HepG2 (cell line): Measurements from ENCODE around the gene AP2A2. TPM values are rescaled to one million over a fixed set of nuclear protein-coding genes. Genes with fewer than 3 reads are reported as not detected.

Experiments
- ETV5 ChIP-seq: IDR thresholded peaks from 2 replicates; pipeline ENCODE4 v1.6.1; 2018; ENCODE audit warnings: missing biosample characterization, missing genetic modification reagents, inconsistent platforms, borderline replicate concordance
- GZF1 ChIP-seq: sonication (generic); formaldehyde crosslinking; IDR thresholded peaks from 2 replicates; pipeline ENCODE4 v1.5.1; 2020; ENCODE audit warnings: mild to moderate bottlenecking, missing genetic modification reagents
- HOXA7 ChIP-seq: sonication (generic); formaldehyde crosslinking; IDR thresholded peaks from 2 replicates; pipeline ENCODE4 v1.8.1; 2022; ENCODE audit warnings: mild to moderate bottlenecking, missing genetic modification reagents, moderate library complexity
- MYC ChIP-seq: sonication (generic); formaldehyde crosslinking; IDR thresholded peaks from 2 replicates; pipeline ENCODE4 v1.9.0; 2021; ENCODE audit warnings: missing genetic modification reagents, borderline replicate concordance
- RBFOX2 ChIP-seq: fragments of 200-400 bp; formaldehyde crosslinking; IDR thresholded peaks from 2 replicates; pipeline ENCODE4 v1.6.1; 2017; ENCODE audit warnings: low read depth, mild to moderate bottlenecking, low read length
- YEATS4 ChIP-seq: sonication (generic); formaldehyde crosslinking; IDR thresholded peaks from 2 replicates; pipeline ENCODE4 v1.4.0; 2020; ENCODE audit warnings: missing genetic modification reagents, borderline replicate concordance
- ZFX ChIP-seq: sonication (generic); formaldehyde crosslinking; IDR thresholded peaks from 2 replicates; pipeline ENCODE4 v1.4.0; 2020; ENCODE audit warnings: mild to moderate bottlenecking, low read depth, missing genetic modification reagents, moderate library complexity
- ZNF10 ChIP-seq: sonication (generic); formaldehyde crosslinking; IDR thresholded peaks from 2 replicates; pipeline ENCODE4 v1.4.0; 2020; ENCODE audit warnings: mild to moderate bottlenecking, low read depth, missing genetic modification reagents, borderline replicate concordance
- ZNF33A ChIP-seq: sonication (generic); formaldehyde crosslinking; IDR thresholded peaks from 2 replicates; pipeline ENCODE4 v1.5.1; 2020; ENCODE audit warnings: missing genetic modification reagents, mild to moderate bottlenecking, moderate library complexity, borderline replicate concordance
- ZNF781 ChIP-seq: sonication (generic); formaldehyde crosslinking; IDR thresholded peaks from 2 replicates; pipeline ENCODE4 v1.5.1; 2020; ENCODE audit warnings: borderline replicate concordance, mild to moderate bottlenecking, missing genetic modification reagents; ENCODE audit errors: not compliant biosample characterization
- polyA plus RNA-seq, 8 experiments: library from polyadenylated mRNA; depleted of rRNA in 3 of 8; stranded (reverse) in 7 of 8; unstranded in 1 of 8; fragments of >200 nt; fragmentation: Illumina TruSeq in 4 of 8; extraction: Trizol in 4 of 8; gene quantifications; 2 replicates each; pipeline versions ENCODE4 v1.2.1 to v1.2.3, GENCODE V29; 2011 to 2016; ENCODE audit warnings: low read depth in 4 of 8, missing spikeins in 1 of 8, mixed read lengths in 1 of 8; ENCODE audit not compliant: insufficient read depth in 1 of 8
- total RNA-seq, 5 experiments: library from RNA; depleted of rRNA; stranded (reverse); fragments of >200 nt; fragmentation: Illumina TruSeq; extraction: Trizol; gene quantifications; 2 replicates each; pipeline ENCODE4 v1.2.3, GENCODE V29; 2016; ENCODE audit warnings: low read depth in 1 of 5
- TF ChIP-seq, protein P1 (sequence below): sonication (generic); formaldehyde crosslinking; conservative IDR thresholded peaks from 2 replicates; pipeline ENCODE4 v1.8.0; 2022; ENCODE audit warnings: missing genetic modification reagents
- TF ChIP-seq, protein P2 (sequence below): sonication (generic); formaldehyde crosslinking; IDR thresholded peaks from 2 replicates; pipeline ENCODE4 v1.4.0; 2020; ENCODE audit warnings: mild to moderate bottlenecking, missing genetic modification reagents
- TF ChIP-seq, protein P3 (sequence below): sonication (generic); formaldehyde crosslinking; IDR thresholded peaks from 2 replicates; pipeline ENCODE4 v1.4.0; 2020; ENCODE audit warnings: missing genetic modification reagents, borderline replicate concordance
- TF ChIP-seq, protein P4 (sequence below): IDR thresholded peaks from 2 replicates; pipeline ENCODE4 v1.6.1; 2016; ENCODE audit warnings: low read depth, borderline replicate concordance
- TF ChIP-seq, protein P5 (sequence below): sonication (generic); formaldehyde crosslinking; IDR thresholded peaks from 2 replicates; pipeline ENCODE4 v1.4.0; 2020; ENCODE audit warnings: missing genetic modification reagents
- TF ChIP-seq, protein P6 (sequence below): sonication (generic); formaldehyde crosslinking; IDR thresholded peaks from 2 replicates; pipeline ENCODE4 v1.4.0; 2020; ENCODE audit warnings: missing genetic modification reagents

AP2A2 gene
- total and polyA plus RNA-seq, 2 of the 13 experiments (the other 11 are each of a cell fraction or from before 2014, with no cell fraction given): 25.7 to 75.7 TPM

DNA sequence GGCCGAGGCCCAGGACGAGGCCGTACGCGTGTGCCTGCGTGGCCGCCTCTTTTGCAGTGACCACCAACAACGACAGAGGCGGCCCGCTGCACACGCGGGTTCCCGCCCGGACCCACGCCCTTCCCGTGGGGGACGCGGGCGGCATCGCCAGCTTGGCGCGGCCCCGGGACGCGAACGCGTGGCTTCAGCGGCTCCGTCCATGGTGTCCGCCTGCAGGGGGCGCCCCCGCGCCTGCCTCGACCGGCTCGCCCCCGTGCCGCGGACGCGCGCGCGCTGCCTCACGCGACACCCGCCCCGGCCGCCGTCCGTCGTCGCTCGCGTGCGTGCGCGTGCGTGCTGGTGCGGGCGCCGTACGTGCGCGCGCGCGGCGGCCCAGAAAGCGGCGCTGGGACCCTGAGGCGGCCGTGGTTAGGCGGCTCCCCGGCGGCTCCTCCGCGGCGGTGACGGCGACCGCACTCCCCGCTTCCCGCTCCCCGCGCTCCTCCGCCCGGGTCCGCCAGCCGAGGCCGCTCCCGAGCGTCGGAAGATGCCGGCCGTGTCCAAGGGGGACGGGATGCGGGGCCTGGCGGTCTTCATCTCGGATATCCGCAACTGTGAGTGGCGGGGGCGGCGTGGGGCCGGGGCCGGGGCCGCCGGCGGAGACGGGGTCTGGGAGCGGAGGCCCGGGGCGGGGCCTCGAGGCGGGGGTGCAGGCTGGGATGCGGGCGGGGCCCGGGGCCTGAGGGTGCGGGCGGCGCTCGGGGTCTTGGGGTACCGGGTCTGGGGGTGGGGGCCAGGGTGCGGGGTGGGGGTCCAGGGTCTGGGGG, at the start of gene AP2A2 (continued):
- TF ChIP-seq, protein P1, sequence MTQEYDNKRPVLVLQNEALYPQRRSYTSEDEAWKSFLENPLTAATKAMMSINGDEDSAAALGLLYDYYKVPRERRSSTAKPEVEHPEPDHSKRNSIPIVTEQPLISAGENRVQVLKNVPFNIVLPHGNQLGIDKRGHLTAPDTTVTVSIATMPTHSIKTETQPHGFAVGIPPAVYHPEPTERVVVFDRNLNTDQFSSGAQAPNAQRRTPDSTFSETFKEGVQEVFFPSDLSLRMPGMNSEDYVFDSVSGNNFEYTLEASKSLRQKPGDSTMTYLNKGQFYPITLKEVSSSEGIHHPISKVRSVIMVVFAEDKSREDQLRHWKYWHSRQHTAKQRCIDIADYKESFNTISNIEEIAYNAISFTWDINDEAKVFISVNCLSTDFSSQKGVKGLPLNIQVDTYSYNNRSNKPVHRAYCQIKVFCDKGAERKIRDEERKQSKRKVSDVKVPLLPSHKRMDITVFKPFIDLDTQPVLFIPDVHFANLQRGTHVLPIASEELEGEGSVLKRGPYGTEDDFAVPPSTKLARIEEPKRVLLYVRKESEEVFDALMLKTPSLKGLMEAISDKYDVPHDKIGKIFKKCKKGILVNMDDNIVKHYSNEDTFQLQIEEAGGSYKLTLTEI (CRISPR knock-in tag): no peak
- TF ChIP-seq RBFOX2 (peak; percentile 73), ZFX (peak; percentile 63), ZNF781 (CRISPR knock-in tag) (no peak), YEATS4 (CRISPR knock-in tag) (peak; percentile 45; the same call in 1 of the 2 replicates), GZF1 (CRISPR knock-in tag) (no peak), ETV5 (no peak), ZNF10 (CRISPR knock-in tag) (no peak), ZNF33A (CRISPR knock-in tag) (no peak), MYC (peak; percentile 29; the same call in 1 of the 2 replicates), HOXA7 (CRISPR knock-in tag) (no peak)
- TF ChIP-seq, protein P2, sequence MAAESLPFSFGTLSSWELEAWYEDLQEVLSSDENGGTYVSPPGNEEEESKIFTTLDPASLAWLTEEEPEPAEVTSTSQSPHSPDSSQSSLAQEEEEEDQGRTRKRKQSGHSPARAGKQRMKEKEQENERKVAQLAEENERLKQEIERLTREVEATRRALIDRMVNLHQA: no peak
- TF ChIP-seq, protein P3, sequence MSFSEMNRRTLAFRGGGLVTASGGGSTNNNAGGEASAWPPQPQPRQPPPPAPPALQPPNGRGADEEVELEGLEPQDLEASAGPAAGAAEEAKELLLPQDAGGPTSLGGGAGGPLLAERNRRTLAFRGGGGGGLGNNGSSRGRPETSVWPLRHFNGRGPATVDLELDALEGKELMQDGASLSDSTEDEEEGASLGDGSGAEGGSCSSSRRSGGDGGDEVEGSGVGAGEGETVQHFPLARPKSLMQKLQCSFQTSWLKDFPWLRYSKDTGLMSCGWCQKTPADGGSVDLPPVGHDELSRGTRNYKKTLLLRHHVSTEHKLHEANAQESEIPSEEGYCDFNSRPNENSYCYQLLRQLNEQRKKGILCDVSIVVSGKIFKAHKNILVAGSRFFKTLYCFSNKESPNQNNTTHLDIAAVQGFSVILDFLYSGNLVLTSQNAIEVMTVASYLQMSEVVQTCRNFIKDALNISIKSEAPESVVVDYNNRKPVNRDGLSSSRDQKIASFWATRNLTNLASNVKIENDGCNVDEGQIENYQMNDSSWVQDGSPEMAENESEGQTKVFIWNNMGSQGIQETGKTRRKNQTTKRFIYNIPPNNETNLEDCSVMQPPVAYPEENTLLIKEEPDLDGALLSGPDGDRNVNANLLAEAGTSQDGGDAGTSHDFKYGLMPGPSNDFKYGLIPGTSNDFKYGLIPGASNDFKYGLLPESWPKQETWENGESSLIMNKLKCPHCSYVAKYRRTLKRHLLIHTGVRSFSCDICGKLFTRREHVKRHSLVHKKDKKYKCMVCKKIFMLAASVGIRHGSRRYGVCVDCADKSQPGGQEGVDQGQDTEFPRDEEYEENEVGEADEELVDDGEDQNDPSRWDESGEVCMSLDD (CRISPR knock-in tag): no peak
- TF ChIP-seq, protein P4, sequence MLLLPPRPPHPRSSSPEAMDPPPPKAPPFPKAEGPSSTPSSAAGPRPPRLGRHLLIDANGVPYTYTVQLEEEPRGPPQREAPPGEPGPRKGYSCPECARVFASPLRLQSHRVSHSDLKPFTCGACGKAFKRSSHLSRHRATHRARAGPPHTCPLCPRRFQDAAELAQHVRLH (CRISPR knock-in tag): no peak
- TF ChIP-seq, protein P5, sequence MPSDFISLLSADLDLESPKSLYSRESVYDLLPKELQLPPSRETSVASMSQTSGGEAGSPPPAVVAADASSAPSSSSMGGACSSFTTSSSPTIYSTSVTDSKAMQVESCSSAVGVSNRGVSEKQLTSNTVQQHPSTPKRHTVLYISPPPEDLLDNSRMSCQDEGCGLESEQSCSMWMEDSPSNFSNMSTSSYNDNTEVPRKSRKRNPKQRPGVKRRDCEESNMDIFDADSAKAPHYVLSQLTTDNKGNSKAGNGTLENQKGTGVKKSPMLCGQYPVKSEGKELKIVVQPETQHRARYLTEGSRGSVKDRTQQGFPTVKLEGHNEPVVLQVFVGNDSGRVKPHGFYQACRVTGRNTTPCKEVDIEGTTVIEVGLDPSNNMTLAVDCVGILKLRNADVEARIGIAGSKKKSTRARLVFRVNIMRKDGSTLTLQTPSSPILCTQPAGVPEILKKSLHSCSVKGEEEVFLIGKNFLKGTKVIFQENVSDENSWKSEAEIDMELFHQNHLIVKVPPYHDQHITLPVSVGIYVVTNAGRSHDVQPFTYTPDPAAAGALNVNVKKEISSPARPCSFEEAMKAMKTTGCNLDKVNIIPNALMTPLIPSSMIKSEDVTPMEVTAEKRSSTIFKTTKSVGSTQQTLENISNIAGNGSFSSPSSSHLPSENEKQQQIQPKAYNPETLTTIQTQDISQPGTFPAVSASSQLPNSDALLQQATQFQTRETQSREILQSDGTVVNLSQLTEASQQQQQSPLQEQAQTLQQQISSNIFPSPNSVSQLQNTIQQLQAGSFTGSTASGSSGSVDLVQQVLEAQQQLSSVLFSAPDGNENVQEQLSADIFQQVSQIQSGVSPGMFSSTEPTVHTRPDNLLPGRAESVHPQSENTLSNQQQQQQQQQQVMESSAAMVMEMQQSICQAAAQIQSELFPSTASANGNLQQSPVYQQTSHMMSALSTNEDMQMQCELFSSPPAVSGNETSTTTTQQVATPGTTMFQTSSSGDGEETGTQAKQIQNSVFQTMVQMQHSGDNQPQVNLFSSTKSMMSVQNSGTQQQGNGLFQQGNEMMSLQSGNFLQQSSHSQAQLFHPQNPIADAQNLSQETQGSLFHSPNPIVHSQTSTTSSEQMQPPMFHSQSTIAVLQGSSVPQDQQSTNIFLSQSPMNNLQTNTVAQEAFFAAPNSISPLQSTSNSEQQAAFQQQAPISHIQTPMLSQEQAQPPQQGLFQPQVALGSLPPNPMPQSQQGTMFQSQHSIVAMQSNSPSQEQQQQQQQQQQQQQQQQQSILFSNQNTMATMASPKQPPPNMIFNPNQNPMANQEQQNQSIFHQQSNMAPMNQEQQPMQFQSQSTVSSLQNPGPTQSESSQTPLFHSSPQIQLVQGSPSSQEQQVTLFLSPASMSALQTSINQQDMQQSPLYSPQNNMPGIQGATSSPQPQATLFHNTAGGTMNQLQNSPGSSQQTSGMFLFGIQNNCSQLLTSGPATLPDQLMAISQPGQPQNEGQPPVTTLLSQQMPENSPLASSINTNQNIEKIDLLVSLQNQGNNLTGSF (CRISPR knock-in tag): no peak
- TF ChIP-seq, protein P6, sequence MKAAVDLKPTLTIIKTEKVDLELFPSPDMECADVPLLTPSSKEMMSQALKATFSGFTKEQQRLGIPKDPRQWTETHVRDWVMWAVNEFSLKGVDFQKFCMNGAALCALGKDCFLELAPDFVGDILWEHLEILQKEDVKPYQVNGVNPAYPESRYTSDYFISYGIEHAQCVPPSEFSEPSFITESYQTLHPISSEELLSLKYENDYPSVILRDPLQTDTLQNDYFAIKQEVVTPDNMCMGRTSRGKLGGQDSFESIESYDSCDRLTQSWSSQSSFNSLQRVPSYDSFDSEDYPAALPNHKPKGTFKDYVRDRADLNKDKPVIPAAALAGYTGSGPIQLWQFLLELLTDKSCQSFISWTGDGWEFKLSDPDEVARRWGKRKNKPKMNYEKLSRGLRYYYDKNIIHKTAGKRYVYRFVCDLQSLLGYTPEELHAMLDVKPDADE: no peak
